ENCODE results near the gene SOAT2.
A peak's percentile ranks its signal among the peaks of the same experiment; 100 is the strongest.
"Not testable (repeated sequence)": the region's sequence is repeated elsewhere in the genome, so short reads cannot be mapped to it uniquely, and the experiment has no call there.

Gene SOAT2

DNA sequence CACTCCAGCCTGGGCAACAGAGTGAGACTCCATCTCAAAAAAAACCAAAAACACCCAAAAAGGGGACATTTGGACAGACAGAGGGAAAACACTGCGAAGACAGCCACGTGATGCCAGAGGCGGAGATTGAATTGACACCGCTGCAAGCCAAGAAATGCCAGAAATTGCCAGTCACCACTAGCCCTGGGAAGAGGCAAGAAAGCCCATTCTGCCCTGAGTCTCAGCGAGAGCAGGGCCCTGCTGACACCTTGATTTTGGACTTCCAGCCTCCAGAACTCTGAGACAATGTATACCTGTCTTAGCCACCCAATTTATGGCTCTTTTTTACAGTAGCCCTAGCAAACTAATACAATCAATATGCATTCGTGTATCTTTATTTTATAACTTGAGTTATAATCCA is 13.2 kb upstream of the SOAT2 start:
- DNase-seq: no peak

DNA sequence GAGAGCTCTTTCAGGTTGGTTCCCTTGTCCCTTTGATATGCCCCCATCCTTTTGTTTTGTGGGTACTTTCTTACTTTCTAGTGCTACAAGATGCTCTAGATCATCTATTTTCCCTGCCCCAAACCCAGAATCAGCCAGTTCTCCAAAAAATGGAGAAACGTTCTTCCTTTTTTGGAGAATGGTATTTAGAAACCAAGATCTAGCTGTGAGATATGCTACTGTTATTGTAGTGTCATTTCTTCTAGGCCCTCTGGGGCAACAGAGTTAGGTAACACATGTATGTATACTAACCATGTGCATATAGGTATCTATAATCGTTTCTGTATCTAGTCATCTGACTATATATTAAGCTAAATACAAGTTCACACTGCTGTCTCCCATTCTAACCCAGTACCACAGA is 12.7 kb upstream of the SOAT2 start:
- no peak for DNase-seq

DNA sequence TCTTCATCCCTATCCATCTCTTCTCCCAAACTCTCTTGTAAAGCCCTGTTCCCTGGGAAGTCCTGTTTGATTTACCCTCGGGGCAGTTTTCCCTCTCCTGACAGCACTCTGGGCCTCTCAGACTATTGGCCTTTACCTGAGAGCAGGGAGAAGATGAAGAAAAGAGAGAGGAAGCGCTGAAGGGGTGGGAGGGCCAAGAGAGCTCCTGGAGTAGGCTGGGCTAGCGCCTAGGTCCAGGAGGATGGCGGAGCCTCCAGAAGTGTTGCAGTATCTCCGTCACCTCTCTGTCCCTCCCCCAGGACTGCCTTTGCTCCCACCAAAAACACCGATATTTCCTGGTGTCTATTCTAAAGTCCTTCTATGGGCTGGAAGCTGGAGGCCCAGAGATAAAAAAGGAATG is 11.5 kb upstream of the SOAT2 start:
- DNase-seq: no peak

DNA sequence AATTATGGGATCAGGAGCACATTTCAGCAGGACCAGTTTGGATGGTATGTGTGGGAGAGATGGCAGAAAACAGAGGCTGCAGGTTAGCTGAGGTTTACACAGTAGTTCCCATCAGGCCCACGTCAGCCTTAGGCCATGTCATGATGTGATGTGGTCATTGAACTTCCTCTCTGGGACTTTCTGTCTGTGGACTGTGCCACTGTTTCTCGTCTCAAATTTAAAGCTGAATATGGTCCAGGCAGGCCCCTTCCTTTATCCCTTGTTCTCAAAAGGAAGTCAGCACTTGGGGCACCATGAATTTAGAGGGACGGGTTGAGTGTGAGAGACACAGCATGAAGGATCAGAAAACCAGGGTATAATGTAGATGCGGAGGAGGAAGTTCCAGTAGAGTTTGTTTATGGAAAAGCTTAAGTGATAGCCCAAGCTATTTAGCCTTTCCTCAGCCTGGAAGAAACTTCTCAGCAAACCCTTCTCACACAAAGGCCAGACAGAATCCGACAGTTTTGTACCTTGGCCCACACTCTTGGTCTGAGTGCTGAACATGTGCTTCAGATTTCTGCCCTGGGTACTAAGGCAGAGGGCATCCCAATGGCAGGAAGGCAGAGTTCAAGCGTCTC is 9.4 kb upstream of the SOAT2 start:
- DNase-seq: no peak

DNA sequence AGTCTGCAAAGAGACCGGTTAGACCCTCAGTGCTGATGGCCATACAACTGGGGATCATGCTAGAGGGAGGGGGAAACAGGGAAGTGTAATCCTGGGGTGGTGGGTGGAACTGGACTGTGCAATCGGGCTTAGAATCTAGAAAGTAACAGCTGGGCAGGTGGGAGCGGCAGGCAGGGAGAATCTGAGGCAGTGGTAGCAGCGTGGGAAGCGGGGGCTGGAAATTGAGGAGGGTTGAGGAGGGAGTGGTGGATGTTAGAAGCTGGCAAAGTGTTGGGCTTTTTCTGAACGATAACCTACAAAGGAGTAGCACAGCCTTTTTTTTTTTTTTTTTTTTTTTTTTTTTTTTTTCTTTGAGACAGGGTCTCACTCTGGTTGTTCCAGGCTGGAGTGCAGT is 8.9 kb upstream of the SOAT2 start:
- DNase-seq: no peak

DNA sequence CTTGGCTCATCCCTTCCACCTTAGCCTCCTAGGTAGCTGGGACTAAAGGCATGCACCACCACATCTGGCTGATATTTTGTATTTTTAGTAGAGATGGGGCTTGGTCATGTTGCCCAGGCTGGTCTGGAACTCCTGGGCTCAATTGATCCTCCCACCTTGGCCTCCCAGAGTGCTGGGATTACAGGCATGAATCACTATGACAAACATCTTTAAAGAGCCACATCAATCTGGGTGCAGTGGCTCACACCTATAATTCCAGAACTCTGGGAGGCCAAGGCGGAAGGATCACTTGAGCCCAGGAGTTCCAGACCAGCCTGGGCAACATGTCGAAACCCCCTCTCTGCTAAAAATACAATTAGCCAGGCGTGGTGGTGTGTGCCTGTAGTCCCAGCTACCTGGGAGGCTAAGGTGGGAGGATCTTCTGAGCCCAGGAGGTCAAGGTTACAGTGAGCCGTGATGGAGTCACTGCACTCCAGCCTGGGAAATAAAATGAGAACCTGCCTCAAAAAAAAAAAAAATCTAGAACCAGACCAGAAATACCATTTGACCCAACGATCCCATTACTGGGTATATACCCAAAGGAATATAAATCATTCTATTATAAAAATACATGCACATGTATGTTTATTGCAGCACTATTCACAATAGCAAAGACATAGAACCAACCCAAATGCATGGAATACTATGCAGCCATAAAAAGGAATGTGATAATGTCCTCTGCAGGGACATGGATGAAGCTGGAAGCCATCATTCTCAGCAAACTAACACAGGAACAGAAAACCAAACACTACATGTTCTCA is 8.3 kb upstream of the SOAT2 start:
- DNase-seq: not testable (repeated sequence)

DNA sequence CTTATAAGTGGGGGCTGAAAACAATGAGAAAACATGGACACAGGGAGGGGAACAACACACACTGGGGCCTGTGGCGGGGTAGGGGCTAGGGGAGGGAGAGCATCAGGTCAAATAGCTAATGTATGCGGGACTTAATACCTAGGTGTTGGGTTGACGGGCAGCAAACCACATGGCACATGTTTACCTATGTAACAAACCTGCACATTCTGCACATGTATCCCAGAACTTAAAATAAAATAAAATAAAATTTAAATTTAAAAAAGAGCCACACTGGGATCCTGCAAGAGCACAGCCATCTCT is 7.7 kb upstream of the SOAT2 start:
- DNase-seq: not testable (repeated sequence)

DNA sequence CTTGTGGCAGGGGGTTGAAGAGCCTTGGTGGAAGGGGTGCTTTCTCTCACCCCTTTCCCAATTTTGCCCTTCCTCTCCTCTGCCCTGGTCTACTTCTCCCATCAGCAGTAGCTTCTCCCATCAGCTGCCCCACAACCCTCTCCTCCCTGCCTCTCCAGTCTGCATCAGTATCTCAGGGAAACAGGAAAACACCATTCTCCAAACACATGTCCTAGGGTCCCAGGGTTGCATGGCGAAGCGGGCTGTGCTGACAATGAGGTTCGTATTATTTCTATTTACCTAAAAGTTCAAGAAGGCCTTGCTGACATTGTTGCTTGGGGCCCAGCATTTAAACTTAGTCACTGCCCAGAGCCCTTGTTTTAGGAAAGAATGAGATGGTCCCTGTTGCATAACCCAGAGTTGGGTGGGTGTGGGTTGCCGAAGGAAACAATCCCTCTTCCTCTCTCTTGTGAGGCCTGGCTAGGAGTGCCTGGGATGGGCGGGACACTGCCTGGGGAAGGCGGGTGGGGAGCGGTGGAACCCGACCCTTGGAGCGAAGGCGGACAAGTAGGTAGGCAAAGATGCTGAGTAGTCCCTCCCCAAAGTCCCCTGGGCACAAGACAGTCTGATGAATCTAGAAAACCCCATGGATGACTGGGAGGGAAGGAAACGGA is 7.1 kb upstream of the SOAT2 start:
- no peak for DNase-seq

DNA sequence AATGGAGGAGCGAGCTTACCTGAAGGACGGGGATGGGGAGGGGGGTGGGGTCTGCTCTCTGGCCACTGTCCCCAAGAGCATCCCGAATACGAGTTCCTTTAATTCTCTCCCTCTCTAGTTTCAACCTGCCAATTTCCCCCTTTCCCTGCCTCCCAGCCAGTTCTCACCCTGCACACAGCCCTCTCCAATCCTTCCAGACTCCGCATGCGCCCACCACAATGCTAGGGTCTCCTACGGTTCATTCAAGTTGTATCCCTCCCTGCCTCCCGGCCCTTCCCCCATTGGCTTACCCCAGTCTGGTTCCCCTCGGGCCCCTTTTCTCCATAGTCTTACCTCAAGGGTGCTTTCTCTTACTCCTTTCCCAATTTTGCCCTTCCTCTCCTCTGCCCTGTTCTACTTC is 6.5 kb upstream of the SOAT2 start:
- DNase-seq: peak; percentile 34

DNA sequence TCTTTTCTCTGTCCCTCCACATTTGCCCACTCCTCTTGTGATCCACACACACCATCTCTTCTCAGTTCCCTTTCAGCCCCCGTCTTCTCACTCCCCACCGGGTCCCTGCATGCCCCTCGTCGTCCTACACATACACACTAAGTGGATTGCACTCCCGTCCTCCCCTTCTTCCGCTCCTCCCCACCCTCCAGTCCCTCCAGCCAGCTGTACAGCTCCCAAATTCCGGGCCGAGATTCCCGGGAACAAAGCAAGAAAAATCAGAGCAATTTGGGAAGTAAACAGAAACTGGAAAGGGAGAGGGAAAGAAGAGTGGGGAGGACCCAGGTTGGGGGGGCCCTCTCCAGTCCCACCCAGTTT is 6.1 kb upstream of the SOAT2 start:
- no peak for DNase-seq

DNA sequence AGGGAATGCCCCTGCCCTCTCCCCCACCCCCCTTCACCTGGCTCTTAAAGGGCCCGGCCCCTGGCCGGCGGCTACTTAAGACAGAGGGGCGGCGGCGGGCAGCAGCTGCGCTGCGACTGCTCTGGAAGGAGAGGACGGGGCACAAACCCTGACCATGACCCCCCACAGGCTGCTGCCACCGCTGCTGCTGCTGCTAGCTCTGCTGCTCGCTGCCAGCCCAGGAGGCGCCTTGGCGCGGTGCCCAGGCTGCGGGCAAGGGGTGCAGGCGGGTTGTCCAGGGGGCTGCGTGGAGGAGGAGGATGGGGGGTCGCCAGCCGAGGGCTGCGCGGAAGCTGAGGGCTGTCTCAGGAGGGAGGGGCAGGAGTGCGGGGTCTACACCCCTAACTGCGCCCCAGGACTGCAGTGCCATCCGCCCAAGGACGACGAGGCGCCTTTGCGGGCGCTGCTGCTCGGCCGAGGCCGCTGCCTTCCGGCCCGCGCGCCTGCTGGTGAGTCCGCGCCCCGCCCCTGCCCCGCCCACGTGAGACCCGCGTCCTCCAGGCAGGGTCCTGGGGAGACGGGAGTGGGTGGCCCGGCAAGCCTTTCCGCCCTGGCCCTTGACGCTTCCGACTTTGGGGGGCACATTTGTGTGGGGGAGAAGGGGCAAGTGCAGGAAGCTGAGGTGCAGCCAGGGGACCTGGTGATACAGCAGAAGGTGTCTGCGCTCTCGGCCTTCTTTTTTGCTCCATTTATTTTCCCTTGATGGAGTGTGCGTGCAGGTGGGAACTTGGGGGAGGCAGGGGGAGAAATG is 5.5 kb upstream of the SOAT2 start, which contains the start of gene IGFBP6:
IGFBP6 (plus strand) TSS at position 104 of the 790 bp plus-strand sequence; CDS start at position 155, 51 bp downstream.
- peak; percentile 77 for DNase-seq

DNA sequence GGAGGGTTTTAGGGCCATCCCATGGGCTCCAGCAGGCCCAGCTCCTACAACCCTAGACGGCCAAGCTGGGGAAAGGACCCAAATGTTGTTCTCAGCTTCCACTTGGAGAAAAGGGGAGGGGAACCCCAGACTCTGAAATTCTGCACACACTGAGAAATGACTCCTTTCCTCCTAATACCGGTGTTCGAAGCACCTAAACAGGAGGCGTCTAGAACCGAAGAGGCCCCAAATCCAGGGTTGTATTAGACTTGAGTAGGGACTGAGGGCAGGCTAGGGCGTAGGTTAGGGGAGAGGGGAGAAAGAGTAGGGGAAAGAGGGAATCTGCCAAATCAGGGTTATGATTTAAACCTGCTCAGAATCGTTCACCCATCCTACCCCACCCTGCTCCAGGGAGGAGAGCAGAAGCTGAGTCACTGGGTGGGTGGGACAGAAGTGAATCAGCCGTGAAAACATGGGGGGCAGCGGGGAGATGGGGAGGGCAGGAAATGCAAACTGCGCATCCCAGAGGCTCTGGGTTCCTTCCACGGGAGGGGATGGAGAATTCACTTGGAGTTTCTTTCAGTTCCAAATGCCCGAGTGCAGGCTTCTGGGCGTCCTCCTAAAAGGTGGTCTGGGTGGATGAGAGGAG is 4.8 kb upstream of the SOAT2 start:
- DNase-seq: no peak

DNA sequence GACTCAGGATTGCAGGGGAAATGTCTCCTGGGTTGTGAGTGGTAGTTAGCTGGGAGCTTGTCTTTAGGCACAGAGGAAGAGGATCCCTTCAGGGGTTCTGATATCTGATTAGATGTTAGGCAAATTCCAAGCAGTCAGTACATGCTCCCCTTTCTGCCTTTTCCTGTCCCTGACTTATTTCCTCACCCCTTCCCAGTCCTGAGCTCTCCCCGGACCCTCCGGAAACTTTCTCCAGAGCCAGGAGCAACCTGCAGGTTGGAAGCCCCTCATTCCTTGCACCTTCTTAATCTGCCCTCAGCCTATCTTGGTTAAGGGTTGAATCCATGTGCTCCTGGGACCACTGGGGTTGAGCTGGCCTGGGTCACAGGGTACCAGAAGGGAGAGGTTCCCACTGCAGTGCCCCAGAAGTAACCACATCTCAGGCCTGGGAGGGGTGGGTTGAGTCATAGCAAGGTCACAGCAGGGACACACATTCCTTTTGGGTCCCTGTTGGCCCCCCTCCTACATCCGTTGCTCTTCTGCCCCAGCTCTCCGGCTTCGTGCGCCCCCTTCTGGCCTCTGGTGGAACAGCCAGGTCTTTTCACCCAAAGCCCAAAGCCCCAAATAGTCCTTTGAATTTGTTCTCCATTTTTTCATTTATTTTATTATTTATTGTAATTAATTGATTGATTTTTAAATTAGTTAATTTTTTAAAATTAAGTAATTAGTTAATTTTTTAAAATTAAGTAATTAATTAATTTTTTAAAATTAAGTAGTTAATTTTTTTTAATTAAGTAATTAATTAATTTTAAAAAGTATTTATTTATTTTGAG is 4.0 kb upstream of the SOAT2 start:
- peak; percentile 89 for DNase-seq

DNA sequence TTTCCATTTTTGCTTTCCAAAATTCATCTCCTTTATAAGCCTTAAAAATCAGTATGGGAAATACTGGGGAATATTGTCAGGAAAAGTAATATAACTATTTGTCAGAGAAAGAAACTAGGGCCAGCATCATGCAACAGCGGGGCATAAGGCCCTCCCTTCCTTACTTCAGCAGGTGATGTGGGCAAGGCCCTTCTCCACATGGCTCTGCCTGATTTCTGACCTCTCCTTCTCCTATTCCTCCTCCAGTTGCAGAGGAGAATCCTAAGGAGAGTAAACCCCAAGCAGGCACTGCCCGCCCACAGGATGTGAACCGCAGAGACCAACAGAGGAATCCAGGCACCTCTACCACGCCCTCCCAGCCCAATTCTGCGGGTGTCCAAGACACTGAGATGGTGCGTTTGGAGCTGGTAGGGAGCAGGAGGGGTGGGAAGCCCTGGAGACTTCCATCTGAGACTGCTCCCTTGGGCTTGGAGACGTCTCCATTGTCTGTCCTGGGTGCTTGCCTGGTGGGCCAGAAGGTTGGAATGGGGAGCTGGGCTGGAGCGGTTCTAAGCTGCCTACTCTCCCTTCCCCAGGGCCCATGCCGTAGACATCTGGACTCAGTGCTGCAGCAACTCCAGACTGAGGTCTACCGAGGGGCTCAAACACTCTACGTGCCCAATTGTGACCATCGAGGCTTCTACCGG is 2.7 kb upstream of the SOAT2 start:
- DNase-seq: no peak

DNA sequence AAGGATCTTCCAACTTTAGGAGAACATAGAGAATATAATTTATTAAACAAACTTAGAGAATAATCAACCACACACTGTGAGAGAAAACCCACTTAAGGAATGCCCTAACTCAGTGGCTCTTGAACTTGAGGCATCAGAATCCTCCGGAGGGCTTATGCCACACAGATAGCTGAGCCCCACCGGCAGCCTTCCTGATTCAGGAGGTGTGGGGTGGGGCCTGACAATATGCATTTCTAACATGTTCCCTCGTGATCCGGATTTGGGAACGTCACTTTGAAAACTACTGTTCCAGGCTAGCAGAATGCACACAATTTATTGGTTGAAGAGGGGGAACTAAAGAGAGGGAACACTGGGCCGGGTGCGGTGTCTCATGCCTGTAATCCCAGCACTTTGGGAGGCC is 2.0 kb upstream of the SOAT2 start:
- no peak for DNase-seq

DNA sequence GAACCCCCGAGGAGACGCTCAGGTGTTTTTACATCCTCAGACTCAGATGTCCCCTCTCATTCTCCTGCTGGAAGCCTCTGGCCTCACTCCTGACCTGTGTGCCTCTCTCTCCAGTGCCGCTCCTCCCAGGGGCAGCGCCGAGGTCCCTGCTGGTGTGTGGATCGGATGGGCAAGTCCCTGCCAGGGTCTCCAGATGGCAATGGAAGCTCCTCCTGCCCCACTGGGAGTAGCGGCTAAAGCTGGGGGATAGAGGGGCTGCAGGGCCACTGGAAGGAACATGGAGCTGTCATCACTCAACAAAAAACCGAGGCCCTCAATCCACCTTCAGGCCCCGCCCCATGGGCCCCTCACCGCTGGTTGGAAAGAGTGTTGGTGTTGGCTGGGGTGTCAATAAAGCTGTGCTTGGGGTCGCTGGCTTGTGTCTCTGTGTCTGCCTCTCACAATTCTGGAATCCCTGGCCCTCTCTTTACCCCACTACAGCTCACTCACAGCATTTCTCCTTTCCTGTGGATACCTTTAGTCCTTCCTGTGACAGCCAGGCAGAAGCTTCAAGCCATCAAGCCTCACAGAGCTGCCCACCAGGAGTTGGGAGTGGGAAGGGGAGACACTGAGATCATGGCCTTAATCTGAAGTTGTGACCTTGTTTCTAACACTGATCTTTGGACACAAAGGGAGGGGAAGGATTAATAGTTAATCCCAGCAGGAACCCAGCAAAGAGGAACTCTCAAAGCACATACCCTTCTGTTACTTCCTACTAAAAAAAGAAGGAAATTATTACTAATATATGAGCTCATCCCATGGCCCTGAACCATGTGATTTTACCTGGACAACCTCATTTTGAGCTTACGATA is 1.1 kb upstream of the SOAT2 start:
- DNase-seq: no peak

DNA sequence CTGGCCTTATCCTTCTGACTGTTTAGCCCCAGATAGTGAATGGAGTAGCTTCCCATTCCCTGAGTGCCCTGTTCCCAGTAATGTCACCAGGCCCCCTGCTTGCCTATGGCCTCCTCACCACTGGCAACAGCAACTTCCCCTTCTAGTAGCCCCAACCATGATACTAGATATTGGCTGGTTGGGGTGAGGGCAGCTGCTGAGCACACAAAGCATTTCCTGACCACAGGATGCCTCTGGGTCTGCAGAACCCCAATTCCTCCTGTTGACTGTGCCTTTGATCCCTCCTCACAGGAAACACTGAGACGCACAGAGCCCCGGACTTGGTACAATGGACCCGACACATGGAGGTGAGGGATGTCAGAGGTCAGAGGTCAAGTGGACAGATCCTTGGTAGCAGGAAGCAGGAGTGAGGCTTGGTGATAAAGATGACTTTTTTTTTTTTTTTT is 597 bp downstream of the SOAT2 start:
- DNase-seq: no peak

DNA sequence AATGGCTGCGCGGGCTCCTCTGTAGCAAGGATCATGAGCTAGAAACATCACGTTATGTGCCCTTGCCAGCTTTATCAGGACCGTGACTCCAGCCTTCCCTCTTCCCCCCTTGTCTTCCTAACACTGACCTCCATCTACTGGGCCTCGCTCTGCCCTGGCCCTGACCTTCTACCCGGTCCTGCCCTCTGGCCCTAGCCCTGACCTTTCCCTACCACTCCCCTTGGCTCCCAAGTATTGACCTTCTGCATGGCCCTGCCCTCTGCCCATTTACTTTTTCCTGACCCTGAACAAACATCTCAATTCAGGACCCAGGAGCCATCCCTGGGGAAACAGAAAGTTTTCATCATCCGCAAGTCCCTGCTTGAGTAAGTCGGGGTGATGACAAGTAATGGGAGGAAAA is 2.0 kb downstream of the SOAT2 start:
- no peak for DNase-seq

DNA sequence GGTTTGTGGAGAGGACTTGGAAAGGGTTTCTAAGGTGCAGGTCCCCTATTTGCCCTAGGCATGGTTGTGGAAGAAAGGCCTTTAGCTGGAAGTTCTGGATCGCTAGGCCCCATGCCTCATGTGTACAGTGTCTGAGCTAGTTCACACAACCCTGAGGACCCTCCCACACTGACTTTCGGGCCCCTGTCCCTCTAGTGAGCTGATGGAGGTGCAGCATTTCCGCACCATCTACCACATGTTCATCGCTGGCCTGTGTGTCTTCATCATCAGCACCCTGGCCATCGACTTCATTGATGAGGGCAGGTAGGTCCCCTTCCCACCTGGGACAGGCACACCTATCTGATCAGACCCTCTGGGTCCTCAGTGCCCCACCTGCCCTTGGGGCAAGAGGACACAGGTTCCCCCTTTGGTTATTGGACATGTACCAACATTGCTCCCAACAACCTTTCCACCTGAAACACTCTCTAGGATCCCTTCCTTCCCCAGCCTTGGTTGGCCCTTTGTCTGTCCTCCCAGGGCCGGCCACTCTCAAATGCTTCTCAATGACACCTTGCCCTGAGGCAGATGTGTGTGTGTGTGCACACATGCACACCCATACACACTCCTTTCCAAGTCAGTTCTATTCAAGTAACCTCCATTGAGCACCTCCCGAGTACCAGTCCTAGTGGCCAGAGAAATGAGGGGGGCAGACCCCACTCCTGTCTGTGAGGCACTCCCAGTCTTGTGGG is 2.6 kb downstream of the SOAT2 start:
- DNase-seq: no peak

DNA sequence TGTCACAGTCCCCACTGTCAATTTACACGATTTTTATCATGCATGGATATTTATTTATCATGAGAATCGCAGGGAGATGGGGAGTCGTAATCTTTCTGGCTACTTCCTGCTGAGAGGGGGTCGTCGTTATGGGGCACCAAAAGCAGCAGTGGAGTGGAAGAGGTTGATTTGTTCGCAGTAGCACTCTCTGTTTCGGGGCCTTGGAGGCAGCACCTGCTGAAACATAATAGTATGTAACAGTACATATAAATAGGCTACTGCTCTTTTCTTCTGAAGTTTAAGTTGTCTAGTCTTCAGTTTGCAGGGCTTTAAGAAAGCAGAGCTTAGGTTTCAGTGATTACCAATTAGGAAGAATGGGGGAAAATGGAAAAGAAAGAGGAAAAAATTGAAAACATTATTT is 3.8 kb downstream of the SOAT2 start:
- DNase-seq: no peak

Data from retina (tissue), 1 donor.